Astrocyte of the spinal cord (primary cell): ENCODE data around the gene SLC5A2.

Experiments
- DNase-seq: peaks from one replicate; pipeline ENCODE4 v3.0.0; 2011; ENCODE audit warnings: low read depth, low spot score
- H3K4me3 ChIP-seq: 2 replicates; pipeline ENCODE4 v1.5.1; 2011; ENCODE audit warnings: low read depth, mild to moderate bottlenecking, low read length, moderate library complexity
- in situ Hi-C: cut with HindIII; loops from 2 replicates; pipeline ENCODE4 v1.10.0; 2017; ENCODE audit warnings: low sequenced_read_pairs
- TF ChIP-seq, protein P1 (sequence below): IDR thresholded peaks from 2 replicates; pipeline ENCODE4 v1.5.1; 2012; ENCODE audit warnings: low read depth, mild to moderate bottlenecking, low read length, inconsistent platforms

Gene SLC5A2

DNA sequence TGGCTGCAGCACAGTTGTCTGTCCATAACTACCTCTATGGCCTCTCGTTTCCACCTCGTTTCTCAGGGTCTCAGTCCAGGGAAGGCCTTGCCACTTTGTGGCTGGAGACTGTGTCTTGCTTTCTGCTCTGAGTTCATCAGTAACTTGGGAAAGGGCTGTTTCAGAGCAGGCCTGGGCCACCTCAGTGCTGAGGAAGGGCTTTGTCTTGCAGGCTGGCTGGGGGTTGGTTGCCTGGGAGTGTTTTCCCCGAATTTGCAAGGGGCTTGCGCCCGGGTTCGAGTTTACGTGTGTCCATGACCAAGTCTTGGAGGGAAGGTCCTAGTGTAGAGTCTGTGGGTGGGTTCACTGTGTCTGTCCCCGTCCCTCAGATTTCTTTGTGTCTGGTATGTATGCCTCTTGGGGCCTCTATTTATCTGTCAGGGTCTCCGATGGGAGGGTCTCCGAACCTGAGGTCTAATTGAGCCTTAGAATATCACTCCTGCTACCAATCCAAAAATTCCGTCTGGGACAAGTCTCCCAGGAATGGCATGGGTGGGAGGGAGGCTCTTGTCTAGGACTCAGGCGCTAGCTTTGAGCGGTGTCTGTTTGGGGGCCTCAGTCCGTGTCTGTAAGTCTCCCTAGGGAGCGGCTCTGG, 11.6 kb upstream of the SLC5A2 start:
- in situ Hi-C loops, result loop anchor here (25.0 kb wide), 1 partner anchor 284 kb away; the partner anchor contains the start of gene FUS
- TF ChIP-seq, protein P1, sequence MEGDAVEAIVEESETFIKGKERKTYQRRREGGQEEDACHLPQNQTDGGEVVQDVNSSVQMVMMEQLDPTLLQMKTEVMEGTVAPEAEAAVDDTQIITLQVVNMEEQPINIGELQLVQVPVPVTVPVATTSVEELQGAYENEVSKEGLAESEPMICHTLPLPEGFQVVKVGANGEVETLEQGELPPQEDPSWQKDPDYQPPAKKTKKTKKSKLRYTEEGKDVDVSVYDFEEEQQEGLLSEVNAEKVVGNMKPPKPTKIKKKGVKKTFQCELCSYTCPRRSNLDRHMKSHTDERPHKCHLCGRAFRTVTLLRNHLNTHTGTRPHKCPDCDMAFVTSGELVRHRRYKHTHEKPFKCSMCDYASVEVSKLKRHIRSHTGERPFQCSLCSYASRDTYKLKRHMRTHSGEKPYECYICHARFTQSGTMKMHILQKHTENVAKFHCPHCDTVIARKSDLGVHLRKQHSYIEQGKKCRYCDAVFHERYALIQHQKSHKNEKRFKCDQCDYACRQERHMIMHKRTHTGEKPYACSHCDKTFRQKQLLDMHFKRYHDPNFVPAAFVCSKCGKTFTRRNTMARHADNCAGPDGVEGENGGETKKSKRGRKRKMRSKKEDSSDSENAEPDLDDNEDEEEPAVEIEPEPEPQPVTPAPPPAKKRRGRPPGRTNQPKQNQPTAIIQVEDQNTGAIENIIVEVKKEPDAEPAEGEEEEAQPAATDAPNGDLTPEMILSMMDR, result no peak
- H3K4me3 ChIP-seq, result peak overlapping the region; percentile 82
- DNase-seq, result no peak

- in situ Hi-C loops, result loop anchor here (25.0 kb wide), 1 partner anchor 285 kb away; the partner anchor contains the start of gene FUS
- DNase-seq, result peak; percentile 92
- peak within 1 kb of the TSS; percentile 82 for H3K4me3 ChIP-seq
- TF ChIP-seq, protein P1, result no peak
These were observed 10.8 kb upstream of the SLC5A2 start, which contains the start of gene TGFB1I1 for GRCh38 chr16:31471875-31472708. Gene TGFB1I1 (plus strand): TSS chr16:31472152. CDS start chr16:31472189, 37 bp downstream.

DNA sequence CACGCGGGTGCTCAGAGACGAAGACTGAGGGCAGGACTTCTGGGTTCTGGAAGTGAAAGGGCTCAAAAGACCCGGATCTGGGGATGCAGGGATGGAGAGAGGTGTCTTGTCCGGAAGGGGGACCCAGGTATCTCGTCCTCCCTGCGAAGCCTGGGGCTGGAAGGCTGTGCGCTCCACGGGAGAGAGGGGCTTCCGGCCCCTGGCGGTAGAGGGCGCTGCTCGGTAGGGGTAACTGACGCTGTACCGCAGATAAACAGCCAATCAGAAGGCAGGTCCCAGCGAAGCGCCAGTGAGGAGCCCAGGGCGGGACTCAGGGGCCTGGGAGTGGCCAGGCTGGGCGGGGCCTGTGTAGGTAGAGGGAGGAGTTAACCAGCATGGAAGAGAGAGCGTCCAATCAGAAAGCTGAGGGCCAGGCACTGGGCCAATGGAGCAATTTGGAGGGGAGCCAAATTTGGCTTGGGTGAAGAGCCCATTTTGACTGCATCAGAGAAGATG, 10.2 kb upstream of the SLC5A2 start:
- DNase-seq, result peak; percentile 95
- TF ChIP-seq, protein P1, result peak; percentile 76
- peak overlapping the region; percentile 82 for H3K4me3 ChIP-seq
- in situ Hi-C loops, result loop anchor here (25.0 kb wide), 1 partner anchor 285 kb away; the partner anchor contains the start of gene FUS

GRCh38 chr16:31473264-31473984, 9.5 kb upstream of the SLC5A2 start:
- in situ Hi-C loops, result loop anchor here (25.0 kb wide), 1 partner anchor 286 kb away; the partner anchor contains the start of gene FUS
- TF ChIP-seq, protein P1, result no peak
- DNase-seq, result no peak
- H3K4me3 ChIP-seq, result peak overlapping the region; percentile 82

DNA sequence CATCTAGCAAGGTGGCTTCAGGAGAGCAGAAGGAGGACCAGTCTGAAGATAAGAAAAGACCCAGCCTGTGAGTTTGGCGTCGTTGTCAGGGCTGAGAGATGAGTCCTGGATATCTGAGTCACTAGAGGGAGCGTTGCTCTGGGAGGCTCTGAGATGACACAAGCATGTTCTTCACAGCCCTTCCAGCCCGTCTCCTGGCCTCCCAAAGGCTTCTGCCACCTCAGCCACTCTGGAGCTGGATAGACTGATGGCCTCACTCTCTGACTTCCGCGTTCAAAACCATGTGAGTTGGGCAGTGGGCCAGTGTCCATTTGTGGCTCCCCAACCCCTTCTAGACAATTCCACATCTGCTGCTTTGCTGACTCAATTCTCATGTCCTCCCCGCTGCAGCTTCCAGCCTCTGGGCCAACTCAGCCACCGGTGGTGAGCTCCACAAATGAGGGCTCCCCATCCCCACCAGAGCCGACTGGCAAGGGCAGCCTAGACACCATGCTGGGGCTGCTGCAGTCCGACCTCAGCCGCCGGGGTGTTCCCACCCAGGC, 8.7 kb upstream of the SLC5A2 start:
- TF ChIP-seq, protein P1, result peak; percentile 7
- in situ Hi-C loops, result loop anchor here (25.0 kb wide), 1 partner anchor 287 kb away; the partner anchor contains the start of gene FUS
- DNase-seq, result peak; percentile 90
- H3K4me3 ChIP-seq, result no peak overlapping the region
